RWPE1 (cell line): ENCODE results near the gene FGF21.
A peak's percentile ranks its signal among the peaks of the same experiment; 100 is the strongest.

Experiments used
- CTCF ChIA-PET: fragments of 350-600 bp; sonication (Branson Sonifier 250); formaldehyde crosslinking; extraction: SDS; loops from one replicate; lab custom pipeline; 2021; lab: Yijun Ruan, JAX
- POLR2A ChIA-PET: fragments of 400-600 bp; formaldehyde crosslinking; extraction: SDS; loops from one replicate; lab custom pipeline; 2020; ENCODE audit warnings: antibody characterized with exemption; ENCODE audit not compliant: low non-redundant PET; lab: Yijun Ruan, JAX
- DNase-seq: peaks from one replicate; pipeline ENCODE4 v3.0.0; 2012; ENCODE audit warnings: low spot score
- H3K27ac ChIP-seq: fragments of 450-650 bp; 2 replicates; pipeline ENCODE4 v1.5.1; 2017
- CTCF ChIP-seq: fragments of 450-650 bp; conservative IDR thresholded peaks from 2 replicates; pipeline ENCODE4 v1.5.1; 2017; ENCODE audit warnings: low read depth, mild to moderate bottlenecking

Gene FGF21

GRCh38 chr19:48742096-48742495, 13.2 kb upstream of the FGF21 start:
- TF ChIP-seq CTCF, result no peak
- DNase-seq, result no peak
- ChIA-PET POLR2A (no interaction called here), CTCF (no interaction called here)
- H3K27ac ChIP-seq, result peak overlapping the region; percentile 80

DNA sequence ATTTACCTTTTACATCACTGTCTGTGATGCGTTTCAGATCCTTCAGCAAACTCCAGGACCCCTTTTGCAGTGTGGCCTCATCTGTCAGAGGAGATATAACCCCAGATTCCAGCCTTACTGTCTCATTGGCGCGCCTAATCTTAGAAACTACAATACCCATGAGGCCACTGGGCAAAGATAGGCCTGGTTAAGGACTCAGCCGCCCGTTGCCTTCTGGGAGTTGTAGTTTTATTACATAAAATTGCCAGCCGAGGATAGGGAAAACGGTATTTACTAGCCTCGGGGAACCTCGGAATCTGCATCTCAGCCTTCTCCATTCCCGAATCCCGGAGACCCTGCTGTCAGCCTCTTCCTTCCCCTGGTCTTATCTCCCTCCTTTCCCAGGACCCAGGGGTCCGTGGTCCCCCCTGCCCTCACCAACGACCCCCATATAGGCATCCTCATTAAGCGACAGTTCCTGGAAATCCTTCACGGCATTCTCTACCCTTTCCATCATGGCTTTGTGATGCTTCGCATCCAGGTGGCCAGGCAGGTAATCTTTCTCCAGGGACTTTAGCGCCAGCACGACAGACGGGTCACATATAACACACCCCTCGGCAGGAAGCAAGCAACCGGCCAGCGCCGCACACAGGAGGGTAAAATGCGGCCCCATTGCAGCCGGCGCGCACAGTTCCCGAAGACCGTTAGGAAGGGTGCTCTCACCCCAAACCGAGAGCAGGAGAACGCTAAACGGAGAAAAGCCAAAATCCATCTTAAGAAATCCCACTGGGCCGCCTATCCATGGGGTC, 9.9 kb upstream of the FGF21 start:
- no peak for TF ChIP-seq CTCF
- H3K27ac ChIP-seq, result no peak overlapping the region
- ChIA-PET CTCF (no interaction called here), POLR2A (no interaction called here)
- DNase-seq, result peak; percentile 69

DNA sequence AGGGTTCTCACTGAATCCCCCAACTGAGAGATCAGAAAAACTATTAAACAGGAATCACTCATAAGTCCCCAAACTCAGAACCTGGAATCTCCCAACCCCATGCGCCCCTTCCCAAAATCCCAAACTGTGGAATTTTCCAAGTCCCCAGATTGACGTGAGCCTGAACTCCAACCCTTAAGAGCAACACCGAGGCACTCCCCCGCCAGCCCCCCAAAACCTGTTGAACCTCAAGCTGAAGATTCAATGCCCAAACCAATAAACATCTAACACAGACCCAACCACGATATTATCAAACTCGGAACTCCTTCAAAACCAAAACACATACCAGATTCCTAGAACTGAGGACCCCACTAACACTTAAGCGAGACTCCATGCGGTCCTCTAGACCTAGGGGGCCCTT, 9.2 kb upstream of the FGF21 start:
- DNase-seq, result no peak
- CTCF ChIA-PET, result no interaction called here
- POLR2A ChIA-PET, result no interaction called here
- no peak for TF ChIP-seq CTCF
- H3K27ac ChIP-seq, result peak overlapping the region; percentile 43; the same call in 1 of the 2 replicates

GRCh38 chr19:48746738-48747575, 8.4 kb upstream of the FGF21 start, which contains the start of gene IZUMO1:
IZUMO1 (minus strand) TSS chr19:48746909; CDS start chr19:48745859, 1,050 bp downstream.
- ChIA-PET CTCF (interaction anchor here (0.6 kb wide), 1 partner anchor 43 kb away, joined by 4 read pairs; no protein-coding TSS in a partner anchor), POLR2A (interaction anchor here (0.7 kb wide), 1 partner anchor 125 kb away, joined by 3 read pairs; no protein-coding TSS in a partner anchor)
- no peak for TF ChIP-seq CTCF
- no peak for DNase-seq
- H3K27ac ChIP-seq, result peak within 1 kb of the TSS; percentile 43

GRCh38 chr19:48749571-48750198, 5.6 kb upstream of the FGF21 start:
- TF ChIP-seq CTCF, result no peak
- ChIA-PET POLR2A (no interaction called here), CTCF (no interaction called here)
- peak overlapping the region; percentile 82; the same call in 1 of the 2 replicates for H3K27ac ChIP-seq
- no peak for DNase-seq

- ChIA-PET POLR2A (no interaction called here), CTCF (interaction anchor here (0.5 kb wide), 1 partner anchor 475 kb away, joined by 3 read pairs; no protein-coding TSS in a partner anchor)
- DNase-seq, result no peak
- TF ChIP-seq CTCF, result no peak
- peak overlapping the region; percentile 82; the same call in 1 of the 2 replicates for H3K27ac ChIP-seq
Observed at GRCh38 chr19:48750351-48750750, 5.0 kb upstream of the FGF21 start.
